Measurements from ENCODE around the gene ZNF524. TPM values are rescaled to one million over a fixed set of nuclear protein-coding genes. Genes with fewer than 3 reads are reported as not detected.

Gene ZNF524
- total RNA-seq, 2 donors from 2014 or later, result 5.0 to 5.8 TPM

GRCh38 chr19:55650126-55650557, 50.1 kb downstream of the ZNF524 start:
- Histone ChIP-seq H3K27me3 (ENCODE audit: control insufficient read depth, insufficient read depth, low read length, poor library complexity, severe bottlenecking) (no peaks in the 10 kb centered on the region), H3K4me1 (ENCODE audit: control insufficient read depth, insufficient read depth, low read length) (peaks cover 6% of the 10 kb centered on the region), H3K9ac (ENCODE audit: extremely low read depth, low read length, poor library complexity, severe bottlenecking) (no peak overlapping the region), H3K9me3 (ENCODE audit: control insufficient read depth, low read length) (no peaks in the 10 kb centered on the region), H3K27ac (ENCODE audit: low read depth, low read length) (no peak overlapping the region), H3K36me3 (ENCODE audit: control insufficient read depth, insufficient read depth, low read length) (peaks cover 18% of the 10 kb centered on the region), H3K4me3 (ENCODE audit: low read length) (no peak overlapping the region)
- Mint-ChIP-seq H3K4me3 (no peak overlapping the region), H3K4me1 (peaks cover 11% of the 10 kb centered on the region), H3K27me3 (ENCODE audit: insufficient read depth) (peaks cover 2% of the 10 kb centered on the region), H3K9me3 (no peaks in the 10 kb centered on the region), H3K27ac (no peak overlapping the region), H3K36me3 (ENCODE audit: low read depth) (peaks cover 21% of the 10 kb centered on the region)
- DNase-seq, result no peak
- TF ChIP-seq CTCF (conservative IDR thresholded peaks at IDR 0.05), result no peak
- 88 to 96% methylated on average over 4 of the region's 4 CpGs for WGBS, 2 experiments (ENCODE audit: insufficient coverage in 1 of 2, insufficient read length in 1 of 2)

- Histone ChIP-seq H3K36me3 (ENCODE audit: control insufficient read depth, insufficient read depth, low read length) (peaks cover 12% of the 10 kb centered on the region), H3K27ac (ENCODE audit: low read depth, low read length) (no peak overlapping the region), H3K4me3 (ENCODE audit: low read length) (no peak overlapping the region), H3K9me3 (ENCODE audit: control insufficient read depth, low read length) (no peaks in the 10 kb centered on the region), H3K4me1 (ENCODE audit: control insufficient read depth, insufficient read depth, low read length) (peaks cover 6% of the 10 kb centered on the region), H3K9ac (ENCODE audit: extremely low read depth, low read length, poor library complexity, severe bottlenecking) (no peak overlapping the region), H3K27me3 (ENCODE audit: control insufficient read depth, insufficient read depth, low read length, poor library complexity, severe bottlenecking) (no peaks in the 10 kb centered on the region)
- no peak overlapping the region for H3K27ac Mint-ChIP-seq
- DNase-seq, result no peak
- WGBS, 2 experiments (ENCODE audit: insufficient coverage in 1 of 2, insufficient read length in 1 of 2), result 91 to 92% methylated on average over 8 to 17 of the region's 17 CpGs
- peaks cover 2% of the 10 kb centered on the region for H3K27me3 Mint-ChIP-seq (ENCODE audit: insufficient read depth)
- H3K4me3 Mint-ChIP-seq, result no peak overlapping the region
- peaks cover 11% of the 10 kb centered on the region for H3K4me1 Mint-ChIP-seq
- peaks cover 15% of the 10 kb centered on the region for H3K36me3 Mint-ChIP-seq (ENCODE audit: low read depth)
- TF ChIP-seq CTCF (conservative IDR thresholded peaks at IDR 0.05), result no peak
- no peaks in the 10 kb centered on the region for H3K9me3 Mint-ChIP-seq
These were observed 50.6 kb downstream of the ZNF524 start for GRCh38 chr19:55650602-55651230.

DNA sequence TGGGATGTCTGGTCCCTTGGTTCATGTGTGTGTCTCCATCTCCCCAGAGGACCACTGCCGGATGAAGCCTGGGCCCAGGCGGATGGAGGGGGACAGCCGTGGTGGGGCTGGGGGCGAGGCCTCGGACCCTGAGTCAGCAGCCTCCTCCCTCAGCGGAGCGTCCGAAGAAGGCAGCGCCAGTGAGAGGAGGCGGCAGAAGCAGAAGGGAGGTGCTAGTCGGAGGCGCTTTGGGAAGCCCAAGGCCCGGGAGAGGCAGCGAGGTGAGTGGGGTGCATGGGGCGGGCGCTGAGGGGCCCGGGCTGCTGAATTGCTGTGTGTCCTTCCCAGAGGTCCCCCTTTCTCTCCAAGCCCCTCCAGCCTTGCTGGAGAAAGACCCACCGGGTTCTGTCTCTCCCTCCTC, 51.1 kb downstream of the ZNF524 start:
- H3K27ac ChIP-seq (ENCODE audit: low read depth, low read length), result no peak overlapping the region
- WGBS, 2 experiments (ENCODE audit: insufficient coverage in 1 of 2, insufficient read length in 1 of 2), result 82 to 91% methylated on average over 15 to 18 of the region's 18 CpGs
- DNase-seq, result no peak
- TF ChIP-seq CTCF (conservative IDR thresholded peaks at IDR 0.05), result no peak
- no peak overlapping the region for H3K4me3 Mint-ChIP-seq
- no peak overlapping the region for H3K4me3 ChIP-seq (ENCODE audit: low read length)
- H3K4me1 Mint-ChIP-seq, result peaks cover 15% of the 10 kb centered on the region
- H3K9ac ChIP-seq (ENCODE audit: extremely low read depth, low read length, poor library complexity, severe bottlenecking), result no peak overlapping the region
- peaks cover 14% of the 10 kb centered on the region for H3K36me3 Mint-ChIP-seq (ENCODE audit: low read depth)
- no peaks in the 10 kb centered on the region for H3K27me3 ChIP-seq (ENCODE audit: control insufficient read depth, insufficient read depth, low read length, poor library complexity, severe bottlenecking)
- no peaks in the 10 kb centered on the region for H3K9me3 ChIP-seq (ENCODE audit: control insufficient read depth, low read length)
- H3K4me1 ChIP-seq (ENCODE audit: control insufficient read depth, insufficient read depth, low read length), result peaks cover 6% of the 10 kb centered on the region
- H3K27ac Mint-ChIP-seq, result no peak overlapping the region
- peaks cover 11% of the 10 kb centered on the region for H3K36me3 ChIP-seq (ENCODE audit: control insufficient read depth, insufficient read depth, low read length)
- no peaks in the 10 kb centered on the region for H3K9me3 Mint-ChIP-seq
- peaks cover 2% of the 10 kb centered on the region for H3K27me3 Mint-ChIP-seq (ENCODE audit: insufficient read depth)

Measured in endodermal cell (in vitro differentiated cells).